Trophoblast cell (in vitro differentiated cells and primary cell): ENCODE results near the gene STAT5A.

Source experiments
- DNase-seq, 2 donors: peaks; one replicate each; pipeline ENCODE4 v3.0.0-alpha.2; 2016
- H2AFZ ChIP-seq: 2 replicates; pipeline ENCODE4 v1.6.1; 2013; ENCODE audit warnings: low read length, moderate library complexity, mild to moderate bottlenecking; ENCODE audit not compliant: insufficient read depth, poor library complexity
- H2AK5ac ChIP-seq: 2 replicates; pipeline ENCODE4 v1.6.1; 2013; ENCODE audit warnings: mild to moderate bottlenecking, low read length
- H2BK120ac ChIP-seq: 2 replicates; pipeline ENCODE4 v1.6.1; 2013; ENCODE audit warnings: low read length, mild to moderate bottlenecking, moderate library complexity; ENCODE audit not compliant: insufficient read depth, poor library complexity
- H2BK12ac ChIP-seq: 2 replicates; pipeline ENCODE4 v1.6.1; 2013; ENCODE audit warnings: mild to moderate bottlenecking, low read length, moderate library complexity
- H2BK5ac ChIP-seq: 2 replicates; pipeline ENCODE4 v1.6.1; 2013; ENCODE audit warnings: low read length, low read depth, moderate library complexity, mild to moderate bottlenecking; ENCODE audit not compliant: poor library complexity
- H3K14ac ChIP-seq: 2 replicates; pipeline ENCODE4 v1.6.1; 2013; ENCODE audit warnings: mild to moderate bottlenecking, low read length
- H3K18ac ChIP-seq: 2 replicates; pipeline ENCODE4 v1.6.1; 2013; ENCODE audit warnings: mild to moderate bottlenecking, low read length
- H3K23ac ChIP-seq: 2 replicates; pipeline ENCODE4 v1.6.1; 2013; ENCODE audit warnings: low read length
- H3K27ac ChIP-seq: 2 replicates; pipeline ENCODE4 v1.5.1; 2013; ENCODE audit warnings: low read depth, mild to moderate bottlenecking, inconsistent platforms, low read length, moderate library complexity
- H3K27me3 ChIP-seq: 2 replicates; pipeline ENCODE4 v1.6.1; 2013; ENCODE audit warnings: inconsistent platforms, mild to moderate bottlenecking, low read length, moderate library complexity; ENCODE audit not compliant: insufficient read depth
- H3K36me3 ChIP-seq, 2 experiments: 1 replicate in 1 of 2; 2 replicates in 1 of 2; pipeline ENCODE4 v1.6.1; 2013; ENCODE audit warnings: low read length in 2 of 2, mild to moderate bottlenecking in 2 of 2, moderate library complexity in 1 of 2; ENCODE audit not compliant: insufficient read depth in 2 of 2, control insufficient read depth in 1 of 2
- H3K4ac ChIP-seq: 2 replicates; pipeline ENCODE4 v1.6.1; 2013; ENCODE audit warnings: low read depth, mild to moderate bottlenecking, low read length, moderate library complexity
- H3K4me1 ChIP-seq, 2 experiments: 1 replicate in 1 of 2; 2 replicates in 1 of 2; pipeline ENCODE4 v1.6.1; 2013; ENCODE audit warnings: low read length in 2 of 2, mild to moderate bottlenecking in 2 of 2, moderate library complexity in 1 of 2; ENCODE audit not compliant: insufficient read depth in 2 of 2, control insufficient read depth in 1 of 2
- H3K4me2 ChIP-seq: 2 replicates; pipeline ENCODE4 v1.6.1; 2013; ENCODE audit warnings: inconsistent platforms, mild to moderate bottlenecking, low read length, moderate library complexity
- H3K4me3 ChIP-seq: 2 replicates; pipeline ENCODE4 v1.5.1; 2013; ENCODE audit warnings: mild to moderate bottlenecking, low read depth, low read length, inconsistent platforms
- H3K79me1 ChIP-seq: one replicate; pipeline ENCODE4 v1.6.1; 2013; ENCODE audit warnings: low read length
- H3K79me2 ChIP-seq: 2 replicates; pipeline ENCODE4 v1.6.1; 2013; ENCODE audit warnings: low read length, mild to moderate bottlenecking; ENCODE audit not compliant: control insufficient read depth, insufficient read depth, poor library complexity
- H3K9ac ChIP-seq: 2 replicates; pipeline ENCODE4 v1.6.1; 2013; ENCODE audit warnings: mild to moderate bottlenecking, low read length
- H3K9me3 ChIP-seq: 2 replicates; pipeline ENCODE4 v1.6.1; 2013; ENCODE audit warnings: low read depth, mild to moderate bottlenecking, control low read depth, inconsistent platforms, low read length; ENCODE audit not compliant: insufficient read depth
- H4K12ac ChIP-seq: 2 replicates; pipeline ENCODE4 v1.6.1; 2013; ENCODE audit warnings: low read depth, mild to moderate bottlenecking, low read length, moderate library complexity
- H4K8ac ChIP-seq: 2 replicates; pipeline ENCODE4 v1.6.1; 2013; ENCODE audit warnings: low read depth, mild to moderate bottlenecking, low read length, moderate library complexity
- H4K91ac ChIP-seq: one replicate; pipeline ENCODE4 v1.6.1; 2013; ENCODE audit warnings: low read depth, mild to moderate bottlenecking, low read length, moderate library complexity
- WGBS: extraction: QIAGEN DNeasy Blood & Tissue Kit; methylation state at CpG from one replicate; pipeline ENCODE4 v1.1.7; 2013; ENCODE audit warnings: missing lambda C conversion rate; ENCODE audit not compliant: insufficient read length, insufficient coverage; ENCODE audit errors: extremely low coverage; 5-methylcytosine and 5-hydroxymethylcytosine counted together

Gene STAT5A

DNA sequence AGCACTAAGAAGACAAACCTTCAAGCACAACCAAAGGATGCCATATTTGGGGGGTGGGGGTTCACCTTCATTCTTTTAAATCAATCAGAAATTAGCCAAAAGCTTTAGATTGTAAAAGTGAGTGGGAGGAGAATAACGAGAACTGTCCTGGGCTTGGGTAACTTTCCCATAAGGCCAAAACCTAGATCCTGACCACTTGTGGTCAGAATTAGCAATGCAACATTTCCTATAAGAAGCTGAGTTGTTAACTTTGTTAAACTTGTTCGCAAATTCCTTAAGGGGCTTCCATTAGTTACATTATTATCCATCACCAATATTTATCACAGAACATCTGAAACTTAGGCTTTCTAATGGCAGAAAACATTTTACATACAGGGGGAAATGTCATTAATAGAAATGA, 37.2 kb upstream of the STAT5A start:
- no peak overlapping the region for H4K8ac ChIP-seq
- H3K9me3 ChIP-seq, result no peaks in the 10 kb centered on the region
- no CpG with 5 or more reads among the region's 2 CpGs for WGBS
- no peak overlapping the region for H4K91ac ChIP-seq
- peak in 1 of 2 donors; percentile 53 for DNase-seq
- no peak overlapping the region for H3K9ac ChIP-seq
- H2BK120ac ChIP-seq, result no peak overlapping the region
- no peak overlapping the region for H2BK5ac ChIP-seq
- H2AK5ac ChIP-seq, result no peak overlapping the region
- H3K27me3 ChIP-seq, result no peaks in the 10 kb centered on the region
- no peak overlapping the region for H3K18ac ChIP-seq
- H3K79me1 ChIP-seq, result no peaks in the 10 kb centered on the region
- no peak overlapping the region for H3K27ac ChIP-seq
- H2BK12ac ChIP-seq, result no peak overlapping the region
- peaks cover 3 to 6% of the 10 kb centered on the region in 2 experiments for H3K4me1 ChIP-seq
- H3K79me2 ChIP-seq, result no peaks in the 10 kb centered on the region
- H3K14ac ChIP-seq, result no peak overlapping the region
- no peak overlapping the region for H2AFZ ChIP-seq
- H3K4me3 ChIP-seq, result no peak overlapping the region
- no peak overlapping the region for H3K4ac ChIP-seq
- H4K12ac ChIP-seq, result no peak overlapping the region
- no peak overlapping the region for H3K4me2 ChIP-seq
- no peak overlapping the region for H3K23ac ChIP-seq
- H3K36me3 ChIP-seq, result no peaks in the 10 kb centered on the region

DNA sequence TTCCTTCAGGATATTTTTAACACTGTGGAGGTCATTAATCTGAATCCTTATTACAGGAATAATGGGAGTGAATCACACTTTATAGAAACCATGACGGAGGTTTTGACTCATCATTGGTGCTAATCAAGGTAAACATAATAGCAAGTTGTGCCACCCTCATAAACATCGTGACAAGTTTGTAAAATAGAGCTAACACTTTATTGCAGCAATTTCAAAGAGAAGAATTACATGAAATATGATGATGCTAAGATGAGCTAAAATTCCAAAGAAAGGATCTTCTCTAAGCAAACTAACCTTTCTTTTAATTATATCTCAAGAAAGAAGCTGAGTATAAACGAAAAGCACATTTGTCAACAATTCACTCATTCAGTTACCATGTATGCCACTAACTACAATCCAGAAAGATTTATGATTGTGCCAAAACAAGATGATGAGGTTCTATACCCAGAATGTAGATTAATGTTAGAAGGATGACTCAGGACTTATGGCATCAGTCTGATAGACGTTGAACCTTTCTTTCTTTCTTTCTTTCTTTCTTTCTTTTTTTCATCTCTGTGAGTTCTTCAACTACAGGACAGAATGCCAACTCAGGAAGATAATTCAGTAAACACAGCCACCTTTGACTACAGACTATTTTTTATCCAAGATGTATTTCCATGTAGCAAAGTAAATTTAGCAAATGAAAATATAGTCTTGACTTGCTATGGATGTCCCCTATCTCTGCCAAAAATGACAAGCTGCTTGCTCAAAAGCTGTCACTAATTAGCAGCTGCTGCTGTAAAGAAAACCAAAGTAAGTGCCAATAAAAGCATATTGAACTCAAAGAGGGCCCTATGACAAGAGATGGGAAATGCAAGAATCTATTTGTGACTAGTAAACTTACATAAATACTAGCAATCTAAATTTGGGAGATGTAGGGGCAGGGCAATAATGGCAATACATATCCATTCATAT, 35.4 kb upstream of the STAT5A start:
- no peak overlapping the region for H3K4me2 ChIP-seq
- no CpG with 5 or more reads among the region's 4 CpGs for WGBS
- no peak overlapping the region for H3K4ac ChIP-seq
- H3K79me1 ChIP-seq, result no peaks in the 10 kb centered on the region
- H3K4me3 ChIP-seq, result no peak overlapping the region
- H3K9me3 ChIP-seq, result no peaks in the 10 kb centered on the region
- H4K91ac ChIP-seq, result no peak overlapping the region
- no peak overlapping the region for H2BK12ac ChIP-seq
- no peak overlapping the region for H2BK5ac ChIP-seq
- no peak for DNase-seq
- no peak overlapping the region for H4K8ac ChIP-seq
- no peak overlapping the region for H2AK5ac ChIP-seq
- no peak overlapping the region for H3K18ac ChIP-seq
- H2AFZ ChIP-seq, result no peak overlapping the region
- H3K27ac ChIP-seq, result no peak overlapping the region
- no peak overlapping the region for H4K12ac ChIP-seq
- H2BK120ac ChIP-seq, result no peak overlapping the region
- H3K4me1 ChIP-seq, result peaks cover 2 to 4% of the 10 kb centered on the region in 2 experiments
- H3K9ac ChIP-seq, result no peak overlapping the region
- no peaks in the 10 kb centered on the region for H3K36me3 ChIP-seq
- H3K23ac ChIP-seq, result no peak overlapping the region
- H3K14ac ChIP-seq, result no peak overlapping the region
- no peaks in the 10 kb centered on the region for H3K79me2 ChIP-seq
- no peaks in the 10 kb centered on the region for H3K27me3 ChIP-seq

DNA sequence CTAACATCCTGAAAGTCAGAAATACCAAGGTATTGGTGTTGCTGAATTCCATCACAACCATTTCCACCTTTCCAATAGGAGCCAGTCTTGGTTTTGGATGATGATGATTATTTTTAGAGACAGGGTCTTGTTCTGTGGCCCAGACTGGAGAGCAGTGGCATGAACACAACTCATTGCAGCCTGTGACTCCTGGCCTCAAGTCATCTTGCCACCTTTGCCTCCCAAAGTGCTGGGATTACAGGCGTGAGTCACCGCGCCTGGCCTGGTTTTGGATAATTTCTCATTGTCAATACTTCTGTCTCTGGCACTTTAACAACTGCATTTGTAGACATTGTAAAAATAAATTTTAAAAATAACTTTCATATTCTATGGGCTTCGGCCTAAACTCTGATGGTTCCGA, 34.7 kb upstream of the STAT5A start:
- no peak overlapping the region for H2BK120ac ChIP-seq
- H2AFZ ChIP-seq, result no peak overlapping the region
- no peak overlapping the region for H4K12ac ChIP-seq
- H3K4me3 ChIP-seq, result no peak overlapping the region
- H2BK5ac ChIP-seq, result no peak overlapping the region
- H3K23ac ChIP-seq, result no peak overlapping the region
- no peaks in the 10 kb centered on the region for H3K27me3 ChIP-seq
- WGBS, result no CpG with 5 or more reads among the region's 5 CpGs
- H3K9me3 ChIP-seq, result no peaks in the 10 kb centered on the region
- H3K79me2 ChIP-seq, result no peaks in the 10 kb centered on the region
- no peaks in the 10 kb centered on the region for H3K79me1 ChIP-seq
- no peak overlapping the region for H3K18ac ChIP-seq
- H3K4ac ChIP-seq, result no peak overlapping the region
- H2BK12ac ChIP-seq, result no peak overlapping the region
- no peaks in the 10 kb centered on the region for H3K4me1 ChIP-seq
- H3K36me3 ChIP-seq, result no peaks in the 10 kb centered on the region
- no peak overlapping the region for H3K14ac ChIP-seq
- no peak overlapping the region for H3K4me2 ChIP-seq
- no peak for DNase-seq
- no peak overlapping the region for H2AK5ac ChIP-seq
- H4K8ac ChIP-seq, result no peak overlapping the region
- H3K9ac ChIP-seq, result no peak overlapping the region
- no peak overlapping the region for H4K91ac ChIP-seq
- H3K27ac ChIP-seq, result no peak overlapping the region

DNA sequence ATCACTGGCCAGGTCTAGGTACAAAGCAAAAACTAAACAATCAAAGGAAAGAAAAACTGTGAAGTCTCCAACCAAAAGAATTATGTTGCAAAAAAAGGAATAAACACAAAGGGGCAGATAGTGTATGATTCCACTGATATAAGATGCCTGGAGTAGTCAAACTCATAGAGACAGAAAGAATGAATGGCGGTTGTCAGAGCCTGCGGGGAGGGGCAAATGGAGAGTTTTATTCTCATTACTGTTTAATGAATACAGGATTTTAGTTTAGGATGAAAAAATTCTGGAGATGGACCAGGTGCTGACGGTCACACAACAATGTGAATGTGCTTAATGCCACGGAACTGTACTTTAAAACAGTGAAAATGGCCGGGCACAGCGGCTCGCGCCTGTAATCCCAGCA, 32.9 kb upstream of the STAT5A start:
- DNase-seq, result no peak
- Histone ChIP-seq H2BK12ac (no peak overlapping the region), H3K27ac (no peak overlapping the region), H2AFZ (no peak overlapping the region), H3K36me3 (no peaks in the 10 kb centered on the region), H3K27me3 (no peaks in the 10 kb centered on the region), H3K9me3 (no peaks in the 10 kb centered on the region), H3K18ac (no peak overlapping the region), H3K14ac (no peak overlapping the region), H4K91ac (no peak overlapping the region), H3K4me3 (no peak overlapping the region), H2BK5ac (no peak overlapping the region), H3K4ac (no peak overlapping the region), H3K79me1 (no peaks in the 10 kb centered on the region), H3K4me1 (no peaks in the 10 kb centered on the region), H2AK5ac (no peak overlapping the region), H3K9ac (no peak overlapping the region), H3K79me2 (no peaks in the 10 kb centered on the region), H4K12ac (no peak overlapping the region), H4K8ac (no peak overlapping the region), H3K23ac (no peak overlapping the region), H3K4me2 (no peak overlapping the region), H2BK120ac (no peak overlapping the region)
- WGBS, result no CpG with 5 or more reads among the region's 8 CpGs
